Ishikawa (cell line): Measurements from ENCODE around the gene CD2AP.

Experiments
- CEBPB ChIP-seq: IDR thresholded peaks from 2 replicates; pipeline ENCODE4 v1.6.1; 2012
- EGR1 ChIP-seq: IDR thresholded peaks from 2 replicates; pipeline ENCODE4 v1.6.1; 2012
- EP300 ChIP-seq: IDR thresholded peaks from 2 replicates; pipeline ENCODE4 v1.6.1; 2012; ENCODE audit warnings: borderline replicate concordance
- FOXM1 ChIP-seq: IDR thresholded peaks from 2 replicates; pipeline ENCODE4 v1.6.1; 2012; ENCODE audit warnings: low read depth, borderline replicate concordance
- TAF1 ChIP-seq: IDR thresholded peaks from 2 replicates; pipeline ENCODE4 v1.6.1; 2012; ENCODE audit warnings: low read depth, mild to moderate bottlenecking
- TCF12 ChIP-seq: IDR thresholded peaks from 2 replicates; pipeline ENCODE4 v1.6.1; 2012; ENCODE audit warnings: low read depth
- ZBTB7A ChIP-seq: IDR thresholded peaks from 2 replicates; pipeline ENCODE4 v1.6.1; 2012; ENCODE audit warnings: low read depth

DNA sequence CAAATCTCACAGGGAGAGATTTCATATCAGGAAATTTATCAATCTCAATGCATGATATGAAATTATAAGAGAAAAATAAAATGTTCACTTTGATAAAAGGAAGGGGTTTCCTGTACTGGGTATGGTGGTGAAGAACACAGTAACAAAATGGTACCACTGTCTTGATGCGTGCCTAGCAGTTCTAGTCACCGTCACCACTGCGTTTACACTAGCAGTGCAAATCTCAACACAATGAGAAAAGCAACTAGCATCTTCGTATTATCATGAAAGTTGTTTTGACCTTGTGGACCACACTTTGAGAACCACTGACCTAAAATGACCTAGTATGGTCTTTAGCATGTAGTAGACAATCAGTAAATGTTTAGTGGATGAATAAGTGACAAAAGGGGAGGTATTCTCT, 152.4 kb downstream of the CD2AP start:
- TF ChIP-seq EP300 (no peak), TCF12 (no peak), TAF1 (no peak), CEBPB (no peak), FOXM1 (no peak), ZBTB7A (no peak), EGR1 (no peak)
